Posterior vena cava (tissue), 2 donors: ENCODE data around the gene DLX3. TPM values are rescaled to one million over a fixed set of nuclear protein-coding genes. Genes with fewer than 3 reads are reported as not detected.
"Not testable (repeated sequence)": the region's sequence is repeated elsewhere in the genome, so short reads cannot be mapped to it uniquely, and the experiment has no call there.

Experiments used
- DNase-seq: peaks from one replicate; pipeline ENCODE4 v3.0.0-alpha.2; 2020; ENCODE audit warnings: low spot score
- intact Hi-C, 2 donors: fragments of 100-400 bp; cut with DNase I; formaldehyde crosslinking; loops; one replicate each; pipeline versions ENCODE4 v1.14.1 to v1.14.2; 2022 to 2023
- long read RNA-seq, 2 donors: library from polyadenylated mRNA; unstranded; transcript quantifications; one replicate each; pipeline ENCODE4 v2.0.0, GENCODE V29; 2020 to 2021
- total RNA-seq, 2 donors: library from RNA; stranded (reverse); fragmentation: NEBNext Ultra II Directional; extraction: Animal tissue kit (Norgen Biotek cat#: 25700); gene quantifications; one replicate each; pipeline ENCODE4 v1.2.1, GENCODE V29; 2021
- donor health status: DM: yes; HTN: yes; CAD: no.
- donor health status: DM: yes; HTN: yes; CAD: no.

DLX3 gene
- under 1 TPM in 1 of 2 donors, not detected in 1; 0.23 TPM for total RNA-seq
- long read RNA-seq, donor 1: 0 reads
- long read RNA-seq, donor 2: 0 reads

DNA sequence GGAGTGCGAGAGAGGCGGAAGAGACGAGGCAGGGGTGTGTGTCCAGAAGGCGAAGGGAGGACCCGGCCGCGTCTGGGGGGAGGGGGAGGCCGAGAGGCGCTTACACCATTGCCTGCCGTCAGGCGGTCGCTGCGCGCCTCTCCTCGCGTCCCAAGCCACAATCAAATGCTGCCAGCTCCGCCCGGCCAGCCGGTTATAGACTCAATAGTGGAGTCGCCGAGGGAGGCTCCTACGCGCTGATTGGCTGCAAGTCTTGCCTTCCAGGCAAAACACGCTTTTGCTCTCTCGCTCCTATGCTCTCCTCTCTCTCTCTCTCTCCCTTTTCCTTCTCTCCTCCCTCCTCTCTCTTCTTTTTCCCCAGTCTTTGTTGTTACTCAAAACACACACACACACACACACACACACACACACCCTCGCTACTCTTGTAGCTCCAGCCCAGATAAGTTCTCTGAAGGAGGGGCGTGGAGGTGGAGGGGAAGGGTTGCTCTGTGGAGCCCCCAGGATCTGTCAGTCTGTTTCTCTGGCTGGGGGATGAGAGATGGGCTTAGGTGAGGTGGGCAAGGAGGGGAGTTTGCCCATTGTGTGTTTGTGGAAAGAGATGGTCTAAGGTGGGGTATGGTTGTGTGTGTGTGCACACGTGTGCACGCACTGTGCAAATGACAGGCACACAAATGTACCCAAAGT lies at the start of gene DLX3:
TSS of gene DLX3 (minus strand) at position 170 of the 684 bp plus-strand sequence. CDS start 226 bp downstream, outside the sequence.
- intact Hi-C loops: loop anchor here (5.0 to 10.0 kb wide), 5 partner anchors 43 to 440 kb away; no protein-coding TSS in a partner anchor
- DNase-seq: peak; percentile 91

DNA sequence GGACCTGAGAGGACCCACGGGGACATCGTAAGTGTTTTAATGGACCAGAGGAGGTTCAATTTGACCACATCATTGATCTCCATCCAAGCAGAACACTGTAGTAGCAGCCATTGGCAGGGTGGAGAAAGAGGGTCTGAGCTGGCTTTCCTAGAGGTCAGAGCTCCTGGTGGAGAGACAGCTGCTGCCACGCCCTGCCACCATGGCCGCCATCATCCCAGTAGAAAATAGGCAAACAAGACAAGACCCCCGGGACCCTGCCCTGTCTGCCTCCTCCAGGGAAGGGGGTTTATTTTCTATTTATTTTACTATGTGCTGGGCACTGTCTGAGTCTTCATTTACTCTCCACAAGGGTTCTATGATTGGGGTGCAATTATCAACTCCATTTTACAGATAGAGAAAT lies 49.5 kb upstream of the DLX3 start:
- DNase-seq: no peak
- intact Hi-C loops: no loop called here

- intact Hi-C loops: no loop called here
- peak; percentile 85 for DNase-seq
These were observed 48.5 kb upstream of the DLX3 start for GRCh38 chr17:50043290-50044148.

- intact Hi-C loops: no loop called here
- peak; percentile 24 for DNase-seq
These were observed 47.2 kb upstream of the DLX3 start for GRCh38 chr17:50042211-50042610.

- intact Hi-C loops: not testable (repeated sequence)
These were observed 45.5 kb upstream of the DLX3 start for GRCh38 chr17:50040496-50040895.

DNA sequence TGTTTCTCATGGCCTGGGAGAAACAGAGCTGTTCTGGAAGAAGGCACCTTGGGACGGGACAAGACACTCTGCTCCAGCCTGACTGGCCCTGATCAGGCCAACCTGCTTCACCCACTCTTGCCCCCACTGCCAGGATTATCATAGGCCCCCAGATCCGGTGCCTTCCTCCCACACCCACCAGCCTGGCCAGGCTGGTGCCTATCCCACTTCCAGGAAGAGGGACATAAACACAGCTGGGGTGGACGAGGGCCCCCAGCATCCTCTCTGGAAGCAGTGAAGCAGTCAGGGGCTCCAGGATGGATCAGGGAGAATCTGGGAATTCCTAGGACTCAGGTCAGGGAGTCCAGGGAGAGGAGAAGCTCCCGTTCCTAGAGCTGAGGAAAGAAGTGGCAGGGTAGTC lies 44.0 kb upstream of the DLX3 start:
- DNase-seq: peak; percentile 18
- intact Hi-C loops: loop anchor here in 1 of 2 donors (5.0 kb wide), 1 partner anchor 268 kb away; no protein-coding TSS in a partner anchor

More at GRCh38 chr17:50040496-50040895, 45.5 kb upstream of the DLX3 start:
- not testable (repeated sequence) for DNase-seq

DNA sequence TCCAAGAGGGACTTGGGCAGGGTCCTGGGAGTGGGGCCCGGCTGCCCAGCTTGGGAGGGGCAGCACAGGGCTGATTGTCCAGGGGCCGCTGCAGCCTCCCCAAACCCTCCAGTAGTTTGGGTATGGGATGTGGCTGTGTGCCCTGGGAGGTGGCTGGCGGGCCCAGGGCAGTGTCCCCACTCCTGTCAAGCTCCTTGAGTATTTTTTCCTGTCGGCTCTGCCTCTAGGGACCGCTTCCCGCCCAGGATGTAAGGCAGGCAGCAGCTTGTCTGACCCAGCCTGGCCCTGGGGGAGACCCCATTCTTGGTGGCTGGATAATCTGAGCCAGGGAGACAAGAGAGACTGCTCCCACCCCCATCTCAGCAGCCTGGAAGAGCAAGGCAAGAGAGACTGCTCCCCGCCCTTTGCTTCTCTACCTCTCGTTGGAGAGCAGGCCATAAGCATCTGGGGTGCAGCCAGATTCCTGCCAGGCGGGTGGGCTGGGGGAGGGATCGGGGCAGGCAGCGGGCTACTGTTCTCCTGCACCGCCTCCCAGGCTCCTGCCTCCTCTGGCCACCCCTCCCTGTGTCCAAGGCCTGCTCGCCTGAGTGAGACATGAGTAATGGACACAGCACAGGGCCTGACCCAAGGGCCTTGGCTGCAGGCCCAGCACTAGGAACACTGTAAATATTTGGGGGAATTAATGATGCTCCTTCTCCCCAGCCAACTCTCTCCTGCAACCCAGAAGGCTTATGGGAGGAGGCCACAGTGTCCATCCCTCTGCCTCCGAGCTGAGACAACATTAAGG lies 42.5 kb upstream of the DLX3 start:
- intact Hi-C loops: loop anchor here in 1 of 2 donors (5.0 kb wide), 1 partner anchor 270 kb away; no protein-coding TSS in a partner anchor
- DNase-seq: peak; percentile 85

DNA sequence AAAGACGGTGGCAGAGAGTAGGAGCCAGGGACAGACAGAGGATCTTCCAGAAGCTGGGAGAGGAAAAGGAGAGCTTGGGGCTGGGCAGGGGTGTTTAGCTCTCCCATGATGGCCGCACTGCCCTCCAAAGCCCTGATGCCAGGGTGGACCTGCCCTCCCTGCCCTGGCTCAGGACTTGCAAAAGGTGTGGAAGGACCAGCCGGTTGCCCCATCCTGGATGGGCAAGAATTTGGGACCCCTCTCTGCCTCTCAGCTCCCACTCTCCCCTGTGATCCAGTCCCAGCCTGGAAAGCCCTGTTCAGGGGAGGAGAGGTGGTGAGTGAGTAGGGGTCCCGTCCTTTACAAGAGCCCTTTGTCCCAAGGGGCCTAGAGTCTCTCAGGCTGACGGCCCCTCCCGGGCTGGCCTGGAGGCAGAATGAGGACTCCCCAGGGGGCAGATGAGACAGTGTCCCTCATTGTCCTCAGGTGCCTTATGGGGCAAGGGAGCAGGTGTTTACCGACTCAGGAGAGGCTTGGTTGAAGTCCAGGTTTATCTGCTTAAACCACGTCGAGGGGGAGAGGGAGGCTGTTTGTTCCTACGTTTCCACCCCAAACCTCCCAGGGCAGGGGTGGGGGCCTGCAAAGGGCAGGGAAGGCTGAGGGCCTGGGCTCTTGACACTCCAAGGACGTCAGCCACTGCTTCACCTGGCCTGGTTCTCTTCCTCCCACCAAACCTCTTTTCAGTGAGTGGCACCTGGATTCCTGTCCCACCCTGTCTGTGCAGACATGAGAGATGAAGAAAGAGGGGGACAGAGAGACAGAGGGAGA lies 41.6 kb upstream of the DLX3 start:
- intact Hi-C loops: loop anchor here in 1 of 2 donors (5.0 kb wide), 1 partner anchor 271 kb away; no protein-coding TSS in a partner anchor

GRCh38 chr17:50035945-50036344 lies 40.9 kb upstream of the DLX3 start:
- DNase-seq: peak; percentile 48
- intact Hi-C loops: loop anchor here in 1 of 2 donors (5.0 kb wide), 1 partner anchor 271 kb away; no protein-coding TSS in a partner anchor

More for the DNA sequence above, 41.6 kb upstream of the DLX3 start:
- DNase-seq: peak; percentile 54

- peak; percentile 55 for DNase-seq
- intact Hi-C loops: loop anchor here in 1 of 2 donors (5.0 kb wide), 1 partner anchor 272 kb away; no protein-coding TSS in a partner anchor
These were observed 40.4 kb upstream of the DLX3 start for GRCh38 chr17:50035421-50035879.

DNA sequence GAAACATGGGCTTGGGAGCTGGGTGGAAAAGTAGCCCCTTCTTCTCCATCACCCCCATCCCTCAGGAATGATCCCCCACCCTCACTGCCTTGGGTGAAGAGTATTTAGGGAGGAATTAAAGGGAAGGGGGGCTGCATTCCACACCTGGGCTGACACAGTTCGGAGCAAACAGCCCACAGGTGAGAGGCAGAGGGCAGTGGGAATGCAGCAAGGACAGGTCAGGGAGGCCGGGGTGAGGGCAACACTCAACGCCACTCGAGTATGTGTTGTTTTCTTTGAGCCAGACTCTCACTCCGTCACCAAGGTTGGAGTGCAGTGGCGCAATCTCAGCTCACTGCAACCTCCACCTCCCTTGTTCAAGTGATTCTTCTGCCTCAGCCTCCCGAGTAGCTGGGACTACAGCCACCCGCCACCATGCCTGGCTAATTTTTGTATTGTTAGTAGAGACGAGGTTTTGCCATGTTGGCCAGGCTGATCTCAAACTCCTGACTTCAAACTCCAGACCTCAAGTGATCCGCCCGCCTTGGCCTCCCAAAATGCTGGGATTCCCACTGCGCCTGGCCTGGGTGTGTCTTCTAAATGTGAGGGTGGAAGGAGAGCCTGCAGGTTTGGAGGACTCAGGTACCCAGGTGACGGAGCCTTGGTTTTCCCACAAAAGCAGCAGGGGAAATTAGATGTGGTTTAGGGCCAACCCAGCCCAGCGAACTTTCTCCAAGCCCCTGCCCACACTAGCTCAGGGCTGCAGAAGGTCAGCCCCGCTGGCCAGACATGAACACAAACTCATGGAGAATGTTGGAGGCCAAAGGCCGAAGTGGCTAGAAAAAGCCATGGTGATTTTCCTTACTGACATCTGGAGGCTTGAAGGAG lies 39.7 kb upstream of the DLX3 start:
- peak; percentile 50 for DNase-seq
- intact Hi-C loops: loop anchor here in 1 of 2 donors (5.0 kb wide), 1 partner anchor 273 kb away; no protein-coding TSS in a partner anchor

- DNase-seq: no peak
- intact Hi-C loops: no loop called here
These were observed 38.3 kb upstream of the DLX3 start for GRCh38 chr17:50033316-50033715.

DNA sequence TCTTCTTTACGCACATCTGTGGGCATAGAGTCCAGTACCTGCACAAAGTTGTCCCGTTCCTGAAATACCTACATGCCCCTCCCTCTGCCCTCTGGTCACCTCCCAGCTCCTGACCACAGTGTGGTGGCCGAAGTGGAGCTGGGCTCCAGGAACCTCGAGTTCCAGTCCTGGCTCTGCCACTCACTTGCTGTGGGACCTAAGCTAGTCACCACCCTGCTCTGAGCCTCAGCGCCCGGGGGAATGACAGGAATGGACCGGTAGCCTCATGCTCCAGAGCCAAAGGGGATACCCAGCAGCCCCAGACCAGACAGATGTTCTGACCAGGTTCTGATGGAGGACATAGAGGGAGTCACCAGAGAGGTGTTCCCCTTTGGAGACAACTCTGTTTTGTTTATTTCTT lies 34.2 kb upstream of the DLX3 start:
- peak; percentile 35 for DNase-seq
- intact Hi-C loops: loop anchor here (5.0 kb wide), 2 partner anchors 38 to 58 kb away; no protein-coding TSS in a partner anchor

DNA sequence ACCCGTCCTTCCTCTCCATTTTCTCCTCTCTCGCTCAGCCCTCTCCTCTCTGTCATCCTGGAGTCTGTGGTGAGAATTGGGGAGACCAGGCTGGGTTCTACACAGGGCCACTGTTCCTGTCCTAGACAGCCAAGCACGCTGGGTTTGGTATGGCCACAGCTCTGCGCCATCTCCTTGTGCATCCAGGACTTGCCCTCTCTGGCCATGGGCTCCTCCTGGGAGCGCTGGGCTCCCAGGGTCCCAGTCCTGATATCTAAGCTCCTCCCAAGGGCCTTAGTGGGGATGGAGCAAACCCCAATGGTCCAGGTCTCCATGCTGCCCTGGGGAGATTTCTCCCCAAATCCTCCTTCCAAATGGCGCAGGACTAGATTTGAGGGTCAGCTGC lies 33.7 kb upstream of the DLX3 start:
- intact Hi-C loops: loop anchor here (5.0 kb wide), 2 partner anchors 39 to 59 kb away; no protein-coding TSS in a partner anchor
- peak; percentile 48 for DNase-seq

DNA sequence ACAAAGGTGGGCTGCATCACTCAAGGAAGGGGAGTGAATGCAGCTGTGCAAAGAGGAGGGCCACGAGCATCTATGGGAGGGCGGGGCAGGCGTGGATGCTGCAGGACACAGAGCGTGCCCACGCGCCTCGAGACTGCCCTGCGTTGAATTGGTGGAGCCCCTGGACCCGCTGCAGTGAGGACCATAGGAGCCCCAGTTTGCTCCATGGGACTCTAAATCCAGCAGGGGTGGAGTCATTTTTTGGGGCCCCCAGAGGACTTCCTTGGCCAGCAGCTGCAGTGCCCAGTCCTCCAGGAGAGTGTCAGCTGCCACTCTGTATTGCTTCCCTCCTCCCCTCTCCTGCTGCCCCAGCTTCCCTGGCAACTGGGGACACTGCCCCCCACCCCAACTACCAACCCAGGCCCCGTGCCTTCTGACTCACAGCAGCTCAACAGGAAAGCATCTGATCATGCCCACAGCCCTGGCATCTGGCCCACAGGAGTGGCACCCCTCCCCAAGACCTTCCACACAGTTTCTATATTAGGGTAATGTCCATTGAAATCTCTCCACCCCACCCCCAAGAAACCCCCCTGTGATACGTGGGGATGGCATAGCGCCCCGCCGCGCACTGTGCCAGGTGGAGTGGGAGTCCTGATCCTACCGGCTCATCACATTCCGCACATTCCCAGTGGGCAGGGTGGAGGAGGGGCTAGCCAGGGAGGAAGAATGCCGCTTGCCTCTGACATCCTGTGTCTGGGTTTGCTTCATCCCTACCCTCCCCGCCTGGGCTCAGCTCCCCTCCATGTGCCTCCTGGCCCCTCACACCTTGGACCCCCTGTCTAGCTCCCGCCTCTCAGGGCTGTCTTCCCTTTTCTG lies 33.1 kb upstream of the DLX3 start:
- DNase-seq: peak; percentile 81
- intact Hi-C loops: loop anchor here (2.0 to 5.0 kb wide), 3 partner anchors 39 to 67 kb away; partner anchors contain the start of gene PDK2 (in 1 of the 2)
